DND-41 (cell line): Measurements from ENCODE around the gene DLG1.

ENCODE experiments used
- CTCF ChIP-seq: IDR thresholded peaks from 2 replicates; pipeline ENCODE4 v1.5.1; 2012; ENCODE audit warnings: borderline replicate concordance, low read length, moderate library complexity, mild to moderate bottlenecking; ENCODE audit not compliant: poor library complexity, severe bottlenecking; ENCODE audit errors: extremely low read depth
- EZH2 ChIP-seq: IDR thresholded peaks from 3 replicates; pipeline ENCODE4 v1.6.1; 2012; ENCODE audit warnings: borderline replicate concordance, low read depth, mild to moderate bottlenecking, moderate library complexity, low read length, inconsistent platforms; ENCODE audit not compliant: severe bottlenecking

GRCh38 chr3:197035577-197035976 is 262.8 kb downstream of the DLG1 start:
- TF ChIP-seq CTCF, result no peak
- TF ChIP-seq EZH2, result no peak
